IMR-90 (cell line): ENCODE measurements around the gene LRRFIP1. TPM values are rescaled to one million over a fixed set of nuclear protein-coding genes. Genes with fewer than 3 reads are reported as not detected.
A peak's percentile ranks its signal among the peaks of the same experiment; 100 is the strongest.

Experiments used
- ATAC-seq: fragments of 200-7000 bp; cut with Tn5 transposase; 2 replicates; pipeline ENCODE4 v1.9.1; 2020; ENCODE audit warnings: low read depth, mild to moderate bottlenecking, moderate library complexity
- BruUV-seq: library from RNA; stranded (reverse); fragments of 400-500 nt; replicated peaks from 2 replicates; lab custom pipeline; 2021; lab: Mats Ljungman, UMichigan
- CTCF ChIA-PET: fragments of 300-600 bp; formaldehyde crosslinking; extraction: SDS; loops from one replicate; lab custom pipeline; 2021; ENCODE audit warnings: antibody characterized with exemption; lab: Yijun Ruan, JAX
- POLR2A ChIA-PET: fragments of 300-600 bp; sonication (Branson Sonifier 250); formaldehyde crosslinking; loops from one replicate; lab custom pipeline; 2022; ENCODE audit warnings: antibody characterized with exemption; ENCODE audit not compliant: unreplicated experiment; lab: Charles Lee
- DNase-seq: peaks from one replicate; pipeline ENCODE4 v3.0.0; 2013
- H2AFZ ChIP-seq: replicated peaks from 2 replicates; pipeline ENCODE3; 2013; ENCODE audit warnings: low read length, mild to moderate bottlenecking; ENCODE audit not compliant: poor library complexity
- H2AK5ac ChIP-seq: 2 replicates; pipeline ENCODE4 v1.6.1; 2013; ENCODE audit warnings: low read depth, low read length, inconsistent platforms
- H2AK9ac ChIP-seq: replicated peaks from 2 replicates; pipeline ENCODE3; 2013; ENCODE audit warnings: mild to moderate bottlenecking, low read depth, low read length, moderate library complexity; ENCODE audit not compliant: poor library complexity
- H2BK120ac ChIP-seq: 2 replicates; pipeline ENCODE4 v1.6.1; 2013; ENCODE audit warnings: low read depth, low read length, inconsistent platforms
- H2BK15ac ChIP-seq: 3 replicates; pipeline ENCODE4 v1.6.1; 2013; ENCODE audit warnings: low read depth, low read length, inconsistent platforms
- H2BK20ac ChIP-seq: 2 replicates; pipeline ENCODE4 v1.6.1; 2013; ENCODE audit warnings: low read depth, mild to moderate bottlenecking, inconsistent platforms, low read length, moderate library complexity
- H2BK5ac ChIP-seq: 2 replicates; pipeline ENCODE4 v1.6.1; 2013; ENCODE audit warnings: mild to moderate bottlenecking, low read depth, low read length, inconsistent platforms; ENCODE audit not compliant: poor library complexity, severe bottlenecking
- H3K14ac ChIP-seq: replicated peaks from 2 replicates; pipeline ENCODE4 v1.6.1; 2013; ENCODE audit warnings: low read depth, low read length, inconsistent platforms
- H3K18ac ChIP-seq: 2 replicates; pipeline ENCODE4 v1.6.1; 2013; ENCODE audit warnings: low read depth, low read length, control low read depth
- H3K23ac ChIP-seq: 2 replicates; pipeline ENCODE4 v1.6.1; 2013; ENCODE audit warnings: low read depth, low read length, inconsistent platforms
- H3K27ac ChIP-seq: 2 replicates; pipeline ENCODE4 v1.5.1; 2013; ENCODE audit warnings: mild to moderate bottlenecking, control low read depth, low read length; ENCODE audit not compliant: insufficient read depth
- H3K27me3 ChIP-seq: 2 replicates; pipeline ENCODE4 v1.6.1; 2013; ENCODE audit warnings: low read length; ENCODE audit not compliant: control insufficient read depth, insufficient read depth
- H3K36me3 ChIP-seq: 2 replicates; pipeline ENCODE4 v1.6.1; 2013; ENCODE audit warnings: low read length, mixed read lengths; ENCODE audit not compliant: control insufficient read depth, insufficient read depth
- H3K4ac ChIP-seq: 2 replicates; pipeline ENCODE4 v1.6.1; 2013; ENCODE audit warnings: low read depth, low read length, inconsistent platforms
- H3K4me1 ChIP-seq: 2 replicates; pipeline ENCODE4 v1.6.1; 2013; ENCODE audit warnings: low read length, mixed read lengths; ENCODE audit not compliant: control insufficient read depth, insufficient read depth
- H3K4me2 ChIP-seq: 2 replicates; pipeline ENCODE4 v1.6.1; 2013; ENCODE audit warnings: low read depth, mild to moderate bottlenecking, control low read depth, low read length, moderate library complexity
- H3K4me3 ChIP-seq: 2 replicates; pipeline ENCODE4 v1.5.1; 2013; ENCODE audit warnings: low read depth, mild to moderate bottlenecking, control low read depth, low read length, moderate library complexity; ENCODE audit not compliant: insufficient read depth
- H3K56ac ChIP-seq: 2 replicates; pipeline ENCODE4 v1.6.1; 2013; ENCODE audit warnings: low read length, inconsistent platforms; ENCODE audit not compliant: insufficient read depth; ENCODE audit errors: extremely low read depth
- H3K79me1 ChIP-seq, 2 experiments: 2 replicates each; pipeline ENCODE4 v1.6.1; 2013; ENCODE audit warnings: low read length in 2 of 2, inconsistent platforms in 1 of 2, low read depth in 1 of 2
- H3K9ac ChIP-seq: 2 replicates; pipeline ENCODE4 v1.6.1; 2013; ENCODE audit warnings: low read depth, low read length, control low read depth
- H3K9me1 ChIP-seq: 2 replicates; pipeline ENCODE4 v1.6.1; 2013; ENCODE audit warnings: low read length, inconsistent platforms; ENCODE audit not compliant: insufficient read depth
- H3K9me3 ChIP-seq: 2 replicates; pipeline ENCODE4 v1.6.1; 2013; ENCODE audit warnings: low read length; ENCODE audit not compliant: control insufficient read depth, insufficient read depth
- H4K20me1 ChIP-seq: 2 replicates; pipeline ENCODE4 v1.6.1; 2013; ENCODE audit warnings: low read length, inconsistent platforms; ENCODE audit not compliant: insufficient read depth
- H4K5ac ChIP-seq: 2 replicates; pipeline ENCODE4 v1.6.1; 2013; ENCODE audit warnings: mild to moderate bottlenecking, low read depth, low read length, control low read depth
- H4K8ac ChIP-seq, 2 experiments: 2 replicates each; pipeline ENCODE4 v1.6.1; 2013; ENCODE audit warnings: low read depth in 2 of 2, low read length in 2 of 2, control low read depth in 1 of 2, inconsistent platforms in 1 of 2
- H4K91ac ChIP-seq: 2 replicates; pipeline ENCODE4 v1.6.1; 2013; ENCODE audit warnings: low read depth, low read length, inconsistent platforms; ENCODE audit not compliant: insufficient read depth
- BHLHE40 ChIP-seq: fragments of 150-350 bp; IDR thresholded peaks from 2 replicates; pipeline ENCODE4 v1.6.1; 2016; ENCODE audit warnings: mild to moderate bottlenecking, low read depth, low read length
- FOS ChIP-seq: fragments of 150-350 bp; IDR thresholded peaks from 2 replicates; pipeline ENCODE4 v1.6.1; 2016; ENCODE audit warnings: low read depth, low read length
- MAZ ChIP-seq: IDR thresholded peaks from 2 replicates; pipeline ENCODE4 v1.6.1; 2012; ENCODE audit warnings: low read depth, mild to moderate bottlenecking, low read length, improper control_type of control experiment, moderate library complexity, borderline replicate concordance
- MXI1 ChIP-seq: IDR thresholded peaks from 2 replicates; pipeline ENCODE4 v1.6.1; 2012; ENCODE audit warnings: low read depth, mild to moderate bottlenecking, low read length, moderate library complexity, borderline replicate concordance
- RAD21 ChIP-seq: IDR thresholded peaks from 2 replicates; pipeline ENCODE4 v1.6.1; 2012; ENCODE audit warnings: low read length, improper control_type of control experiment
- WGBS, 2 experiments: methylation state at CpG; one replicate each; pipeline versions ENCODE4 v1.1.5 to v1.1.7; 2013; ENCODE audit warnings: missing lambda C conversion rate in 2 of 2; ENCODE audit not compliant: insufficient read length in 1 of 2; ENCODE audit errors: extremely low coverage in 2 of 2; 5-methylcytosine and 5-hydroxymethylcytosine counted together
- dilution Hi-C: fragments of 300-500 bp; cut with HindIII; formaldehyde crosslinking; loops from one replicate; pipeline ENCODE4 v1.14.3; 2018; ENCODE audit warnings: low sequenced_read_pairs; ENCODE audit not compliant: unreplicated experiment
- in situ Hi-C: fragments of 300-500 bp; cut with MboI; formaldehyde crosslinking; loops from 3 replicates; pipeline ENCODE4 v1.14.3; 2019; ENCODE audit warnings: low sequenced_read_pairs, inconsistent platforms, mixed read lengths
- intact Hi-C: fragments of 100-400 bp; cut with micrococcal nuclease; formaldehyde crosslinking; loops from 2 replicates; pipeline ENCODE4 v1.10.0; 2022
- polyA plus RNA-seq, 3 experiments: library from polyadenylated mRNA; depleted of rRNA; stranded (reverse); fragments of >200 nt; gene quantifications; 2 replicates each; pipeline ENCODE4 v1.2.3, GENCODE V29; 2012; ENCODE audit warnings: low replicate concordance in 1 of 3
- total RNA-seq: library from RNA; depleted of rRNA; stranded (reverse); fragments of >200 nt; gene quantifications from 2 replicates; pipeline ENCODE4 v1.2.3, GENCODE V29; 2012
- TF ChIP-seq, protein P1 (sequence below): conservative IDR thresholded peaks from 2 replicates; pipeline ENCODE4 v1.5.1; 2012; ENCODE audit warnings: mild to moderate bottlenecking, low read depth, low read length, improper control_type of control experiment
- TF ChIP-seq, protein P2 (sequence below): fragments of 150-350 bp; IDR thresholded peaks from 2 replicates; pipeline ENCODE4 v1.6.1; 2017; ENCODE audit warnings: mild to moderate bottlenecking, antibody characterized with exemption, low read length, low read depth

Gene LRRFIP1
- total and polyA plus RNA-seq, 2 of the 4 experiments (the other 2 are of a cell fraction): 52.2 to 54.4 TPM

DNA sequence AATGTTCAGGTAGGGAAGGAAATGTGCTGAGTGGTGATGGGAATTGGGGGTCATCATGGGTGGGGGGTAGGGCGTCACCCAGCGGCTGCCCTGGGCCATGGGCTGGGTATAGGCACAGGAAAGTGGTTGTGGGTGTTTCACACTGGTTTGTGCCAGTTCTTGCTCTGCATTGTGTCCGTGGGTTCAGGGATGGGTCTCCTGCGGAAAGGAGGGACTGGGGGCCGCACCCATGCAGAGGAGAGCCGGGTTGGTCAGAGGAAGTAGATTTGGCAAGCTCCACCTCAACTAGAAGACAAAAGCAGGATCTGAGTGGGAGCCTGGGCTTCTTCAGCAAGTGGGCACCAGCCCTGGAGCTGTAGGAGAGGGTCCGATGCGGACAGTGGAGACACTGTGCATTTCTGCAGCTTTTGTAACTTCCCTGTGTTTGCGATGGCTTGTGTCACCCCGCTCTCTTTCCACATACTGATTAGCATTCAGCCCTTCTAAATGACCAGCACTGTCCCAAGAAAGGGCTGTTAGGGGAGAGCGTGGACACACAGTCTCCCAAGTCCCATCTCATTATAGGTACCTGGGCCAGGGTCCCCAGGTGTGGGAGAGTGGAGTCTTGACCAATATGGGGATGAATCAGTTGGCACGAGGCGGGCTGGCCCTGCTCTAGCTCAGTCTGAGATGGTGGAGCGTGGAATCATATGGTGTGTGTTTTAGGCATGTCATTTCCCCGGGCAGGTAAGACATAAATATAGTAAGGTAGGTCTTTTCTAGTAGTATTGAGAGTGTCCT, 67.2 kb downstream of the LRRFIP1 start:
- peak overlapping the region; percentile 78 for H2BK120ac ChIP-seq
- no peak overlapping the region for H2AFZ ChIP-seq
- H2BK20ac ChIP-seq: peak overlapping the region; percentile 73
- H4K8ac ChIP-seq: peak overlapping the region; percentile 26 to 75
- ChIA-PET CTCF (no interaction called here), POLR2A (no interaction called here)
- peak overlapping the region; percentile 40; the same call in 1 of the 2 replicates for H3K9ac ChIP-seq
- H3K56ac ChIP-seq: peak overlapping the region; percentile 60; the same call in 1 of the 2 replicates
- H2BK5ac ChIP-seq: peak overlapping the region; percentile 82
- H3K27ac ChIP-seq: peak overlapping the region; percentile 78
- peak overlapping the region; percentile 78 for H3K23ac ChIP-seq
- H3K4me3 ChIP-seq: no peak overlapping the region
- no TSS peak for BruUV-seq
- in situ Hi-C loops (no loop called here), dilution Hi-C loops (no loop called here), intact Hi-C loops (loop anchor here (5.0 kb wide), 1 partner anchor 33 kb away; no protein-coding TSS in a partner anchor)
- H2BK15ac ChIP-seq: peak overlapping the region; percentile 85; the same call in 2 of the 3 replicates
- no peaks in the 10 kb centered on the region for H3K9me3 ChIP-seq
- H3K36me3 ChIP-seq: no peaks in the 10 kb centered on the region
- no peak for ATAC-seq
- H3K14ac ChIP-seq: peak overlapping the region; percentile 51
- TF ChIP-seq, protein P1, sequence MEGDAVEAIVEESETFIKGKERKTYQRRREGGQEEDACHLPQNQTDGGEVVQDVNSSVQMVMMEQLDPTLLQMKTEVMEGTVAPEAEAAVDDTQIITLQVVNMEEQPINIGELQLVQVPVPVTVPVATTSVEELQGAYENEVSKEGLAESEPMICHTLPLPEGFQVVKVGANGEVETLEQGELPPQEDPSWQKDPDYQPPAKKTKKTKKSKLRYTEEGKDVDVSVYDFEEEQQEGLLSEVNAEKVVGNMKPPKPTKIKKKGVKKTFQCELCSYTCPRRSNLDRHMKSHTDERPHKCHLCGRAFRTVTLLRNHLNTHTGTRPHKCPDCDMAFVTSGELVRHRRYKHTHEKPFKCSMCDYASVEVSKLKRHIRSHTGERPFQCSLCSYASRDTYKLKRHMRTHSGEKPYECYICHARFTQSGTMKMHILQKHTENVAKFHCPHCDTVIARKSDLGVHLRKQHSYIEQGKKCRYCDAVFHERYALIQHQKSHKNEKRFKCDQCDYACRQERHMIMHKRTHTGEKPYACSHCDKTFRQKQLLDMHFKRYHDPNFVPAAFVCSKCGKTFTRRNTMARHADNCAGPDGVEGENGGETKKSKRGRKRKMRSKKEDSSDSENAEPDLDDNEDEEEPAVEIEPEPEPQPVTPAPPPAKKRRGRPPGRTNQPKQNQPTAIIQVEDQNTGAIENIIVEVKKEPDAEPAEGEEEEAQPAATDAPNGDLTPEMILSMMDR: no peak
- TF ChIP-seq FOS: no peak
- TF ChIP-seq, protein P2, sequence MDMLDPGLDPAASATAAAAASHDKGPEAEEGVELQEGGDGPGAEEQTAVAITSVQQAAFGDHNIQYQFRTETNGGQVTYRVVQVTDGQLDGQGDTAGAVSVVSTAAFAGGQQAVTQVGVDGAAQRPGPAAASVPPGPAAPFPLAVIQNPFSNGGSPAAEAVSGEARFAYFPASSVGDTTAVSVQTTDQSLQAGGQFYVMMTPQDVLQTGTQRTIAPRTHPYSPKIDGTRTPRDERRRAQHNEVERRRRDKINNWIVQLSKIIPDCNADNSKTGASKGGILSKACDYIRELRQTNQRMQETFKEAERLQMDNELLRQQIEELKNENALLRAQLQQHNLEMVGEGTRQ: no peak
- TF ChIP-seq BHLHE40: no peak
- TF ChIP-seq MAZ: no peak
- no peak for TF ChIP-seq MXI1
- TF ChIP-seq RAD21: no peak
- 100% methylated on average over 1 of the region's 15 CpGs; no CpG with 5 or more reads in 1 of the 2 experiments for WGBS, 2 experiments
- H4K91ac ChIP-seq: peak overlapping the region; percentile 70
- H2AK9ac ChIP-seq: peak overlapping the region; percentile 6
- H3K4ac ChIP-seq: peak overlapping the region; percentile 91
- H3K79me1 ChIP-seq: peaks cover 20 to 69% of the 10 kb centered on the region in 2 experiments
- peak overlapping the region; percentile 14 for H4K5ac ChIP-seq
- peaks cover 27% of the 10 kb centered on the region for H3K9me1 ChIP-seq
- peaks cover 57% of the 10 kb centered on the region for H4K20me1 ChIP-seq
- no peaks in the 10 kb centered on the region for H3K27me3 ChIP-seq
- peak overlapping the region; percentile 85 for H3K4me2 ChIP-seq
- no peak for DNase-seq
- H3K18ac ChIP-seq: peak overlapping the region; percentile 48
- H2AK5ac ChIP-seq: peak overlapping the region; percentile 93
- peaks cover 32% of the 10 kb centered on the region for H3K4me1 ChIP-seq
